Left forelimb (tissue), 1 donor: ENCODE measurements around the gene SPRYD7.
"Not testable (repeated sequence)": the region's sequence is repeated elsewhere in the genome, so short reads cannot be mapped to it uniquely, and the experiment has no call there.

ENCODE experiments used
- DNase-seq: peaks from one replicate; pipeline ENCODE4 v3.0.0-alpha.2; 2018; ENCODE audit warnings: low spot score

Gene SPRYD7

DNA sequence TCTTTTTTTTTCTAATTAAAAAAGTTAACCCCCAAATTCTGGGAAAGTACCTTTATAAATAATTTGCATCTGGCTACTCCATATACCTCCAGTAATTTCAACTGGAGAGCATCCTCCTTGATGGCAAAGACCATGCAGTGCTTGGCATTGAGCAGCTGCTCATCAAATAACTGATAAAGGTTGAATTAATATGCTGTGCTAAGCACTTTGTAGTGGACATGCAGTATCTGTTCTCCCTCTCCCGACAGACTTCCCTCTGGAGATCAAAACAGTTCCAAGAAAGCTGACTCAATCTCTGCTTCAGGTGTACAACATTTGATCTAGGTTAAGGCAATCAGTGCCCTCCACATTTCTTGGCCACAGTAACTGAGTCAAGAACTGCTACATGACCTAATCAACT lies 3.3 kb downstream of the SPRYD7 start:
- no peak for DNase-seq

- DNase-seq: no peak
These were observed 4.1 kb downstream of the SPRYD7 start for GRCh38 chr13:49932066-49932465.

DNA sequence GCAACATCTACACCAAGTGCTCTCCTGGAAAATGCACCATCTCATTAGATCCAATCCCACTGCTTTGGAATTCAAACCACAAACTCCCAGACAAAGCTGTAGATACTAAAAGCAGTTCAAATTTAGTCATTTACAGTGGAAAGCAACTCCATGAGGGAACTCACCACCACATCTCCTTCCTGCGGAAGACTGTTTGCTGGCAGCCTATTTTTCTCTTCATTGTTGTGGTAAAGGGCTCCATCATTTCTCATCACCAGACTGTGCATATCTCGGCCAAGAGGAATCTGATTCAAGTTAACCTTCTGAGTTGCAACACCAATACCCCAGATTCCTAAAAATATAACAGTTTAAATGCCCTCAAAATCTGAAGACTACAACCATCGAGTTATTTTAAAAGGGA lies 8.4 kb downstream of the SPRYD7 start:
- no peak for DNase-seq

DNA sequence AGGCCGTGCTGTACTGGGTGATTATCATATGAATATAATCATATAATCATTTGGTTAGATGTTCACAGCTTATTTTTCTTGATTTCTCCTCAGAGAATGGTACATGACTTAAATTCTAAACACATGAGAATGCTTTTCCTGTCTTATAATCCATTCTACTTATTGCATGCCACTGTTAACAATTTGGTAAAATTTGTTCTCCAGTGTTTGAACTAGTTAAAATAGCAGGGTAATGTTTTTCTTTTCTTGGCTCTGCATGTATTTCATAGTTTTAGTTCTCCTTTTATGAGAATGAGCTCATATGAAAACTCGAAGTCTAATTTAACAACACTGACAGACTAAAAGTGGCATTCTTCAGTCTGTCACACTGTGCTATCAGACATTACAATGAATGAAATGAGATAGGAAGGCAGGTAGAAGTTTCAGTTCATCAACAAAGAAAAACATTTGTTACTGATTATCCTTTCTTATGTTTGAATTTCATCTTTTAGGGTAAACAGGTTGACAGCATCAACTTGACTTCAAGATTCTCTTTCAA lies 10.2 kb downstream of the SPRYD7 start:
- no peak for DNase-seq

- DNase-seq: no peak
These were observed 13.8 kb downstream of the SPRYD7 start for GRCh38 chr13:49922301-49922700.

DNA sequence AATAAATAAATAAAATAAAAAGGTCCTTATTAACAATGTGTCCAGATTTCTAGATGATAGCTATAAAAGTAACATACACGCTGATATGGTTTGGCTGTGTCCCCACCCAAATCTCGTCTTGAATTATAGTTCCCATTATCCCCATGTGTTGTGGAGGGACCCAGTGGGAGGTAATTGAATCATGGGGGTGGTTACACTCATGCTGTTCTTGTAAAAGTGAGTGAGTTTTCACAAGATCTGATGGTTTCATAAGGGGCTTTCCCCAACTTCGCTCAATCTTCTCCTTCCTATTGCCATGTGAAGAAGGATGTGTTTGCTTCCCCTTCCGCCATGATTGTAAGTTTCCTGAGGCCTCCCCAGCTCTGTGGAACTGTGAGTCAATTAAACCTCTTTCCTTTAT lies 15.2 kb downstream of the SPRYD7 start:
- not testable (repeated sequence) for DNase-seq

GRCh38 chr13:49918106-49918505 lies 18.0 kb downstream of the SPRYD7 start:
- not testable (repeated sequence) for DNase-seq

DNA sequence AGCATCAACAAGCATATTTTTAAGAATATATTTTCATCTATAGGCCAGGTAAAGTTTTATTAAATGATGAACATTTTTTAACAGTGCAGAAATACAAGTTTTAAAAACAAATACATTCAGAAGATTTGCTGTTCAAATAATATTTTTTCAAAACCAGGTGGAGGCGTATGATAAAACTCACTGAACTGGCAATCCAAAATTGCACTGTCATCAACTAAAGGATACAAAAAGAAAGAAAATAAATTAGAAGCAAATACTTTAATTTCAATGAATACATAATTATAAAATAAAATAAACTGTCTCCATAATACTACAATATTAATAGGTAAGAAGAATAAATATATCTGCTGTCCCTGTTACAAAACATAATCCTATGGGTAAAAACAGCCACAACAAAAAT lies 21.2 kb downstream of the SPRYD7 start:
- no peak for DNase-seq

DNA sequence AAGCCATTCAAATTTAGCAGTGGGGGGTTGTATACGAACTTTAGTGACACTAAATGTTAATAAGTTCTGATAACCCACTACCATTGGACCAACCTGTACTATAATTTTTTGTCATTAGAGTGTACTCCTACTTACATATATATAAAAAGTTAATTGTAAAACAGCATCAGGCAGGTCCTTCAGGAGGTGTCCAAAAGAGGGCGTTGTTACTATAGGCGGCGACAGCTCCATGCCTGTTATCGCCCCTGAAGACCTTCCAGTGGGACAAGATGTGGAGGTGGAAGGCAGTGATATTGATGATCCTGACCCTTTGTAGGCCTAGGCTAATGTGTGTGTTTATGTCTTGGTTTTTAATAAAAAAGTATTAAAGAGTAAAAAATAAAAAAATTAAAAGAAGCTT lies 27.5 kb downstream of the SPRYD7 start:
- no peak for DNase-seq

DNA sequence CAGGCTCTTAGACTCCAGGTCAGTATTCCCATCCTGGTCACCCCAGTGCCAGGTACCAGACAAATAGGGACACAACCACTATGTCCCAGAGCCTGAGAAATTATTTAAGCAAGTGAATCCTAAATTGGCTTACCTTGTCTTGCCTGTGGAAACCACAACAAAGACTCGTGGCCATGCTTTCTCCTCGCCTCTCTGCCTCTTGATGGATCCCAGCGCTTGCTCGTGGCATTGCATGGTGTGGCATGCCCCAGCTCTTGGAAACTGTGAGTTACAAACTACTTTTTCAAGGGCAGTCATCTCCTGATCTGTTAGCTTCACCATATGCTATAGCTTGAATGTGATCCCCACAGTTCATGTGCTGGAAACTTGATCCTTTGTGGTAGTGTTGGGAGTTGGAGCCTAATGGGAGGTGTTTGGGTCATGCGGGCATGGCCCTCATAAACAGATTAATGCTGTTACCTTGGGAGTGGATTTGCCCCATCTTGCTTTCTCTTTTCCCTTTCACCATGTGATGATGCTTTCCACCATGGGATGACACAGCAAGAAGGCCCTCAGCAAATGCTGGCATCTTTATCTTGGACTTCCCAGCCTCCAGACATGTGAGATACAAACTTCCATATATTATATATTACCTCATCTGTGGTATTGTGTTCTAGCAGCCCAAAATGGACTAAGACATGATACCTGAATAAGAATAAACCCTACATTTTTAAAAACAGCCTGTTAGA lies 31.2 kb downstream of the SPRYD7 start:
- DNase-seq: no peak

GRCh38 chr13:49898792-49899191 lies 37.3 kb downstream of the SPRYD7 start:
- DNase-seq: no peak

GRCh38 chr13:49897713-49898112 lies 38.4 kb downstream of the SPRYD7 start:
- no peak for DNase-seq

GRCh38 chr13:49895826-49896225 lies 40.3 kb downstream of the SPRYD7 start:
- DNase-seq: no peak

GRCh38 chr13:49893591-49893990 lies 42.5 kb downstream of the SPRYD7 start:
- DNase-seq: no peak

DNA sequence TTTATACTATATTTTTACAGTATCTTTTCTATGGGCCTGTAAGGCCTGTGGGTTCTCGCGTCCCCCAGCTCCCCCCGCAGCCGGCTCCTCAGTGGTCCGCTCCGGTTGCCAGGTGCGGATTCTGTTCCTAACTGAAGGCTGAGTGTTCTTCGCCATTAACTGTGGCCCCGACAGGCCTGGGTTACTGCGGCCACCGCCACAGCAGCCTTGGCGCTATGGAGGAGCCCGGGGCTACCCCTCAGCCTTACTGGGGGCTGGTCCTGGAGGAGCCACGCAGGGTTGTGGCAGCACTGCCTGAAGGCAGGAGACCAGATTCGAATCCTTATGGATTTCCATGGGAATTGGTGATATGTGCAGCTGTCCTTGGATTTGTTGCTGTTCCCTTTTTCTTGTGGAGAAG lies 45.8 kb downstream of the SPRYD7 start:
- DNase-seq: no peak

GRCh38 chr13:49878682-49879081 lies 57.5 kb downstream of the SPRYD7 start:
- no peak for DNase-seq

DNA sequence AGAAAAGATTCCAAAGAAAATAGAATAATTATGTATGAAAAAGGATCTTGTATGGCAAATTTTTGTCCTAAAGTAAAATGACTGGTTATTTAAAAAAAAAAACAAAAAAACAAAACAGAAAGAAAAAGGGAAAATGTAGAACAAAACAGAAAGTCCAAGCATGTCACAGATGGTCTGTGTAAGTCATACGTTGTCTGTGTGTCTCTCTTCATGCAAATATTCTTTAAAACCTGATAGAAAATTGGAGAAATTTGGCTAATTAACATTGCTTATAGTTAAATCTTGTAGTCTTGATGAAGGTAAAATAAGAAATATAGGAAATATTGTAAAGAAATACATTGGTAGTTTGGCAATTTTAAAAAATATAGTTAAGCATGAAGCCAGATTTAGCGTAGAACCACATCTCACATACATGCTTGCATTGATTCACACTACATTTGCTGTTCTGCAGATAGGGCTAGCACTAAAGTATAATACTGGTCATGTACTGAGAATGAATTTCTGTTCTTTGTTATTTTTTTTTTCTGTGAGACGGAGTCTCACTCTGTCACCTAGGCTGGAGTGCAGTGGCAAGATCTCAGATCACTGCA lies 58.4 kb downstream of the SPRYD7 start:
- DNase-seq: no peak

DNA sequence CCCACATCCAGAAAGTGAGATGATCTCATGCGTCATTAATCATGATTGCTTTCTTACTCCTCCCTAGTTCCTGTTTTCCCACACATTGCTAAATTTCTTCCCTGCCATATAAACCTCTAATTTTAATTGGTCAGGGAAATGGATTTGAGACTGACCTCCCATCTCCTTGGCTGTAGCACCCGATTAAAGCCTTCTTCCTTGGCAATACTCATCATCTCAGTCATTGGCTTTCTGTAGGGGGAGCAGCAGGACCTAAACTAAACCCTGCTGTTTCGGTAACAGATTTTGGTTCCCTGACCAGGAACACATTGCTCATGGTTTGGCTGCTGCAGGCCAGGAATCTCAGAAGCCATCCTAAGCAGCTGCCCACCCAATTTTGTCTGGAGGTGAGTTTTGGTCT lies 61.7 kb downstream of the SPRYD7 start:
- no peak for DNase-seq

DNA sequence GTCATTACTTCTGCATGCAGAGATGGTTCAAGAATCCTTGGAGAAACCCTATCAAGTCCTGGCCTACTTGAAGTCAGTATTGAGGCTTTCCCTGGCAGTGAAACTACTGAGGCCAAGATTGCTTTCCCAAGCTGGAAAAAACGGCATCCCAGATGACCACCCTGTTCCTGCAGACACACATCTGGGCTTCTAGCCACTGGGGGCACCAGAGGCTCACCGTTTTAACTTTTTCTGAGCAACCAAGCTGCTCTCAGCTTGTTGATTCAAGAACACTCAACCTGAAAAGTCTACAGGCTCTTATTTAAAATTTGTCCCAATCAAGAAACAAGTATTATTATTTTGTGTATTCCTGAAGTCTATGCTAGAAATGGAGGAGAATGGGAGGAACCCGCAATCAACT lies 66.6 kb downstream of the SPRYD7 start:
- DNase-seq: no peak

DNA sequence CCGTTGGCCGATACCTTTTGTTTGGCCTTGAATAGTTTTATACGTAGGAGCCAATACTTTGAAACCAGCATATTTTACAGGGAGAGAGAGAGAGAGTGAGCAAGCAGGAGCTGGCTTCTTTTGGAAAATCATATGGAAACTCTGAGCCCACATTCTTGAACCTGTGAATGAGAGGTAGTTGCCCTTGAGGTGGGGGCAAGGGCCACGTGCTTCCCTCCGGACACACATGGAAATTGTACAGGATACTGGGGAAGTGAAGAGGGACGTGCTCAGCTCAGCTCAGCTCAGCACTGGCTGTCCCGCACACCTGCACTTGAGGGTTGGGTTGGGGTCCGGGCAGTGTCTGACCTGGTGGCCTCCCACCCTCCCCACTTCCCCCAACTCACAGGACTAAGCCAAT lies 68.3 kb downstream of the SPRYD7 start:
- DNase-seq: no peak

GRCh38 chr13:49865218-49865617 lies 70.9 kb downstream of the SPRYD7 start:
- DNase-seq: no peak

GRCh38 chr13:49864509-49864908 lies 71.6 kb downstream of the SPRYD7 start:
- DNase-seq: no peak
